ENCODE measurements around the gene AOAH. TPM values are rescaled to one million over a fixed set of nuclear protein-coding genes. Genes with fewer than 3 reads are reported as not detected.

AOAH gene
- total and polyA plus RNA-seq, 2 of the 13 experiments (the other 11 are each of a cell fraction or from before 2014, with no cell fraction given), result not detected

DNA sequence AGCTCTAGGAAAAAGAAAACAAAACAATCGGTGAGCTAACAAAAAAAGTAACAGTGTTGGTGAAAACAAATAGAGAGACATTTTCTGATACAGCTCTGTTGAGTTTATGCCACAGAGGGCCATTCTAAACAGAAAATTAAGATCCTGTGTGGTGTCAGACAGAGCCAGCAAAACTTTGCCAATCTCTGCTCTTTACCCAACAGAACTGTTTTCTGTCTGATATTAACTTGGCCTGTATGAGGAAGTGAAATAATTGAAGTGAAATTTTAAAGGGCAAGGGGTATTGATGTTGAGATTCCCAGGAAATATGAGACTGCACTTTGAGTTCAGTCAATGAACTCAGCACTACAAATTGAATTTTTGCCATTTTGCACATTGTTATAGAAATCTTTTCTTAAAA lies 101.0 kb downstream of the AOAH start (continued):
- TF ChIP-seq SRSF9 (IDR thresholded peaks at IDR 0.05; ENCODE audit: borderline replicate concordance, insufficient read depth, low read depth, low read length, poor library complexity, severe bottlenecking), result no peak
- TF ChIP-seq ZNF205 (CRISPR knock-in tag; IDR thresholded peaks at IDR 0.05), result no peak

DNA sequence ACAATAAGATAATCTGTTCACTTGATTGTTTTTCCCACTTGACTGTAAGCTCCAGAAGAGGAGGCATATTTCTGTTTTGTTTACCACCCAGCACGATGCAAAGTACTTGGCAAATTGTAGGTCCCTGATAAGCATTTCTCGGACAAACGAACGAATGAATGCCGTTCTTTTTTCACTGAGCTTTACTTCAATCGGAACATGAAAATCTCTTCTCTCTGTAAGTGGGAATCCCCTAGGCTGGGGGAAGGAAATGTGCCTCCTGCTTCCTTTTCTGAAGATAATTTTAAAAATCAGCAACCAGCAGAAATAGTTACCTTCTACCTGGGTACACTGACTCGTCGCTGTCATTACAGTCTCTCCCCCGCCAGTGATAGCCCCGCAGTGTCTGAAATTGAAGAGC lies 102.9 kb downstream of the AOAH start:
- Histone ChIP-seq H2AFZ (ENCODE audit: low read length) (no peak overlapping the region), H3K4me2 (ENCODE audit: low read depth, low read length) (no peak overlapping the region), H4K20me1 (ENCODE audit: insufficient read depth, low read length) (no peaks in the 10 kb centered on the region), H3K4me1 (ENCODE audit: insufficient read depth, low read length) (no peaks in the 10 kb centered on the region), H3K36me3 (replicated peaks in 1 of 2; ENCODE audit: control insufficient read depth in 1 of 2, insufficient read depth in 2 of 2, low read length in 2 of 2) (no peaks in the 10 kb centered on the region), H3K9ac (ENCODE audit: insufficient read depth, low read depth, low read length) (no peak overlapping the region), H3K4me3 (replicated peaks in 1 of 3; ENCODE audit: insufficient read depth in 1 of 3, low read depth in 2 of 3, low read length in 3 of 3) (no peak overlapping the region), H3K27me3 (ENCODE audit: control insufficient read depth in 1 of 2, insufficient read depth in 2 of 2, low read length in 2 of 2) (peaks cover 0 to under 1% of the 10 kb centered on the region in 2 experiments; a peak in 2 of 5 replicates), H3K79me2 (ENCODE audit: insufficient read depth, low read length) (no peaks in the 10 kb centered on the region), H3K27ac (ENCODE audit: extremely low read length, insufficient read depth, low read length) (no peak overlapping the region), H3K9me3 (ENCODE audit: low read length) (no peaks in the 10 kb centered on the region)
- 37% methylated on average over 10 of the region's 10 CpGs for WGBS (ENCODE audit: low lambda C conversion rate)
- POLR2A ChIA-PET, result no interaction called here
- FAIRE-seq, result no peak
- CTCF ChIA-PET (ENCODE audit: low intra/inter-chr PET ratio, low total read pairs), result no interaction called here
- TF ChIP-seq THAP11 (CRISPR knock-in tag; IDR thresholded peaks at IDR 0.05), result no peak
- in situ Hi-C loops (cut with HindIII; ENCODE audit: extremely low pct_ligation_motif_present, low pct_unique_long_range_greater_than_20kb), result no loop called here
- intact Hi-C loops (cut with micrococcal nuclease; ENCODE audit: unreplicated experiment), result no loop called here
- no peak for DNase-seq (ENCODE audit: low spot score)
- ATAC-seq, result no peak
- BruUV-seq (replicated peaks), result no TSS peak

DNA sequence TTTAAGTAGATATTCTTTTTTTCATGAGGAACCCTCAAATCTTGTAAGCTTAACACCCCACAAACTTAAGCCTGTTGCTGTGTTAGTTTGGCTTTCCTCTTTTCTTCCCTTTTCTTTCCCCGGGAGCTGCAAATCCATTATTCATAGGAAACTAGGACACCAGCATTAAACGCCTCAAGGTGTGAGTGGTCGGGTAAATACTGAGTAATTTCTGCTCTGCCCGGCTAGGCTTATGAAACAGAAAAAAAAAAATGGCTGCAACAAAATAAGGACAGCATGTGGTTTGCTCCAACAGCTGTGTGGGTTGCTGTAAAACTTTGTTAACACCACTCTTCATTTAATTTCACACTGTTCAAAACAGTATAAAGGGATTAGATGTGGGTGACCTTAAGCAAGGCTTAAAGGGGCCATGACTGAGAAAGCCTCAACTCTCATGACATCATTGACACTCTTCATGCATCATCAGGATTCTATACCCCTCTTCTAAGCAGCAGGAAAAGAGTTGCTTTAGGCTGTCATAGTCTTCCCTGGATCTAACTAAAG lies 104.1 kb downstream of the AOAH start:
- TF ChIP-seq CREB1 (IDR thresholded peaks at IDR 0.05) (peak; percentile 30; the same call in 1 of the 2 replicates), CREB1 (CRISPR knock-in tag; IDR thresholded peaks at IDR 0.05) (no peak), ZNF674 (CRISPR knock-in tag; IDR thresholded peaks at IDR 0.05; ENCODE audit: low read depth) (no peak)
- intact Hi-C loops (cut with micrococcal nuclease; ENCODE audit: unreplicated experiment) (no loop called here), in situ Hi-C loops (cut with HindIII; ENCODE audit: extremely low pct_ligation_motif_present, low pct_unique_long_range_greater_than_20kb) (no loop called here)
- no peak for FAIRE-seq
- Histone ChIP-seq H4K20me1 (ENCODE audit: insufficient read depth, low read length) (no peaks in the 10 kb centered on the region), H3K4me1 (ENCODE audit: insufficient read depth, low read length) (no peaks in the 10 kb centered on the region), H3K9ac (ENCODE audit: insufficient read depth, low read depth, low read length) (no peak overlapping the region), H3K9me3 (ENCODE audit: low read length) (no peaks in the 10 kb centered on the region), H3K36me3 (replicated peaks in 1 of 2; ENCODE audit: control insufficient read depth in 1 of 2, insufficient read depth in 2 of 2, low read length in 2 of 2) (no peaks in the 10 kb centered on the region), H3K27ac (ENCODE audit: extremely low read length, insufficient read depth, low read length) (no peak overlapping the region), H3K27me3 (ENCODE audit: control insufficient read depth in 1 of 2, insufficient read depth in 2 of 2, low read length in 2 of 2) (peaks cover 0 to 6% of the 10 kb centered on the region in 2 experiments; a peak in 2 of 5 replicates), H3K79me2 (ENCODE audit: insufficient read depth, low read length) (no peaks in the 10 kb centered on the region), H2AFZ (ENCODE audit: low read length) (no peak overlapping the region), H3K4me2 (ENCODE audit: low read depth, low read length) (no peak overlapping the region), H3K4me3 (replicated peaks in 1 of 3; ENCODE audit: insufficient read depth in 1 of 3, low read depth in 2 of 3, low read length in 3 of 3) (no peak overlapping the region)
- ChIA-PET POLR2A (no interaction called here), CTCF (ENCODE audit: low intra/inter-chr PET ratio, low total read pairs) (no interaction called here)
- no peak for DNase-seq (ENCODE audit: low spot score)
- no peak for ATAC-seq
- WGBS (ENCODE audit: low lambda C conversion rate), result 2% methylated on average over 4 of the region's 4 CpGs
- BruUV-seq (replicated peaks), result no TSS peak

Measured in HepG2 (cell line).